Body of pancreas (tissue), 4 donors: ENCODE data around the gene TASOR. TPM values are rescaled to one million over a fixed set of nuclear protein-coding genes. Genes with fewer than 3 reads are reported as not detected.

Source experiments
- ATAC-seq: fragments of 150-250 bp; one replicate; pipeline ENCODE4 v1.9.1; 2016
- DNase-seq, 4 donors: peaks; one replicate each; pipeline ENCODE4 v3.0.0-alpha.2; 2019
- H3K27ac ChIP-seq, 4 donors: fragments of 200-600 bp; sonication (generic); 1 replicate in 3 of 4; 2 replicates in 1 of 4; pipeline versions ENCODE4 v1.5.1 to v1.6.1; 2016 to 2019; ENCODE audit warnings: mild to moderate bottlenecking in 1 of 4, mixed read lengths in 1 of 4, moderate library complexity in 1 of 4
- H3K27me3 ChIP-seq, 2 donors: fragments of 200-600 bp; sonication (generic); one replicate each; pipeline ENCODE4 v1.6.0; 2016; ENCODE audit warnings: mild to moderate bottlenecking in 1 of 2
- H3K36me3 ChIP-seq, 2 donors: fragments of 200-600 bp; sonication (generic); replicated peaks in 1 of 2; 2 replicates each; pipeline ENCODE4 v1.5.1; 2016; ENCODE audit warnings: low read depth in 2 of 2; ENCODE audit not compliant: insufficient read depth in 1 of 2
- H3K4me1 ChIP-seq: fragments of 200-600 bp; sonication (generic); one replicate; pipeline ENCODE4 v1.6.0; 2016
- H3K4me3 ChIP-seq, 2 donors: fragments of 200-600 bp; sonication (generic); 1 replicate in 1 of 2; 2 replicates in 1 of 2; pipeline ENCODE4 v1.5.1; 2016 to 2019
- H3K9me3 ChIP-seq, 3 donors: fragments of 200-600 bp; sonication (generic); 1 replicate in 2 of 3; 2 replicates in 1 of 3; pipeline ENCODE4 v1.5.1; 2016
- POLR2A ChIP-seq, 3 donors: fragments of 450-650 bp; IDR thresholded peaks; one replicate each; pipeline ENCODE4 v1.6.1; 2016; ENCODE audit warnings: antibody characterized with exemption in 3 of 3, mild to moderate bottlenecking in 2 of 3
- WGBS, 2 donors: methylation state at CpG; one replicate each; pipeline ENCODE4 v1.1.5; 2017; 5-methylcytosine and 5-hydroxymethylcytosine counted together
- intact Hi-C: fragments of 100-400 bp; cut with DNase I; formaldehyde crosslinking; loops from one replicate; pipeline ENCODE4 v1.15.1; 2023
- total RNA-seq, 2 donors: library from RNA; depleted of rRNA; stranded (reverse); fragments of >200 nt; gene quantifications; one replicate each; pipeline ENCODE4 v1.1.0, GENCODE V29; 2016
- TF ChIP-seq, protein P1 (sequence below), 7 experiments: fragments of 450-650 bp in 4 of 7; fragments of 200-600 bp in 3 of 7; sonication (generic) in 3 of 7; IDR thresholded peaks; one replicate each; pipeline ENCODE4 v1.5.1; 2016 to 2019; ENCODE audit warnings: antibody characterized with exemption in 7 of 7

Gene TASOR
- total RNA-seq, 2 donors from 2014 or later, result 28.7 to 55.0 TPM

DNA sequence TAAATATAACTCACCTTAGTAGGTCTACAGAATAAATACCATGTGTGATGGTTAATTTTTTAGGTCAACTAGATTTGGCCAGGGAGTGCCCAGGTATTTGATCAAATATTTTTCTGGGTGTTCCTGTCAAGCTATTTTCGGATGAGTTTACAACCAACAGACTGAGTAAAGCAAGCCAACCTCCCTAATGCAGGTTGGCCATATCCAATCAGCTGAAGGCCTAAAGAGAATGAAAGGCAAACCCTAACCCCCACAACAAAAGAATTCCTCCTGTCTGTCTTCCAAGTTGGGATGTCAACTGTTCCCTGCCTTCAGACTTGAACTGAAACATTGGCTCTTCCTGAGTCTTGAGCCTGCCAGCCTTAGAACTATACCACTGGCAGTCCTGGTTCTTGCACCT, 28.6 kb downstream of the TASOR start:
- Histone ChIP-seq H3K36me3 (peaks cover 6 to 8% of the 10 kb centered on the region in 2 donors), H3K9me3 (no peaks in the 10 kb centered on the region), H3K27me3 (no peaks in the 10 kb centered on the region), H3K4me3 (no peak overlapping the region), H3K4me1 (no peaks in the 10 kb centered on the region), H3K27ac (no peak overlapping the region)
- intact Hi-C loops, result no loop called here
- no peak for ATAC-seq
- 87 to 92% methylated on average over 1 of the region's 1 CpG for WGBS, 2 donors
- TF ChIP-seq, protein P1, sequence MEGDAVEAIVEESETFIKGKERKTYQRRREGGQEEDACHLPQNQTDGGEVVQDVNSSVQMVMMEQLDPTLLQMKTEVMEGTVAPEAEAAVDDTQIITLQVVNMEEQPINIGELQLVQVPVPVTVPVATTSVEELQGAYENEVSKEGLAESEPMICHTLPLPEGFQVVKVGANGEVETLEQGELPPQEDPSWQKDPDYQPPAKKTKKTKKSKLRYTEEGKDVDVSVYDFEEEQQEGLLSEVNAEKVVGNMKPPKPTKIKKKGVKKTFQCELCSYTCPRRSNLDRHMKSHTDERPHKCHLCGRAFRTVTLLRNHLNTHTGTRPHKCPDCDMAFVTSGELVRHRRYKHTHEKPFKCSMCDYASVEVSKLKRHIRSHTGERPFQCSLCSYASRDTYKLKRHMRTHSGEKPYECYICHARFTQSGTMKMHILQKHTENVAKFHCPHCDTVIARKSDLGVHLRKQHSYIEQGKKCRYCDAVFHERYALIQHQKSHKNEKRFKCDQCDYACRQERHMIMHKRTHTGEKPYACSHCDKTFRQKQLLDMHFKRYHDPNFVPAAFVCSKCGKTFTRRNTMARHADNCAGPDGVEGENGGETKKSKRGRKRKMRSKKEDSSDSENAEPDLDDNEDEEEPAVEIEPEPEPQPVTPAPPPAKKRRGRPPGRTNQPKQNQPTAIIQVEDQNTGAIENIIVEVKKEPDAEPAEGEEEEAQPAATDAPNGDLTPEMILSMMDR (IDR thresholded peaks at IDR 0.05), result no peak
- TF ChIP-seq POLR2A (IDR thresholded peaks at IDR 0.05), result no peak
- no peak for DNase-seq

DNA sequence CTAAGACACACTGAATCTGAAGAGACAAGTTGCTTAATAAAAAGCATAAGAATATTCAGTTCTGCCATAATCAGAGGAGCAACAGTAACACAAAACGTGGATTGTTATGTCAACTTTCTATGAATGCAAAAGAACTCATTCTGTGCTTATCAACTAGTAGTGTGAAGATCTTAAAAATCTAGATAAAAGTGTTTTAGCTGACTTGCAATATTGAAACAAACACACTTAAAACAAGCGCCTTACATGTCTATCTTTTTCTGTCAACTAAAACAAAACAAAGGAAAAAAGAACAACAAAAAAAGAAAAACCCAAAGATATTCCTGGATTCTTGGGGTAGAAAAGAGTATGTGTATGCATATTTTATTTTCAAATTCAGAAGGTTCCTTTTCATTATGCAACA, 37.7 kb downstream of the TASOR start:
- Histone ChIP-seq H3K4me1 (no peaks in the 10 kb centered on the region), H3K27ac (no peak overlapping the region), H3K4me3 (no peak overlapping the region), H3K9me3 (no peaks in the 10 kb centered on the region), H3K36me3 (peaks cover 7 to 14% of the 10 kb centered on the region in 2 donors), H3K27me3 (no peaks in the 10 kb centered on the region)
- intact Hi-C loops, result no loop called here
- DNase-seq (no peak), ATAC-seq (no peak)
- WGBS, 2 donors, result 78 to 84% methylated on average over 2 of the region's 2 CpGs
- TF ChIP-seq, protein P1 (IDR thresholded peaks at IDR 0.05), result no peak
- TF ChIP-seq POLR2A (IDR thresholded peaks at IDR 0.05), result no peak

DNA sequence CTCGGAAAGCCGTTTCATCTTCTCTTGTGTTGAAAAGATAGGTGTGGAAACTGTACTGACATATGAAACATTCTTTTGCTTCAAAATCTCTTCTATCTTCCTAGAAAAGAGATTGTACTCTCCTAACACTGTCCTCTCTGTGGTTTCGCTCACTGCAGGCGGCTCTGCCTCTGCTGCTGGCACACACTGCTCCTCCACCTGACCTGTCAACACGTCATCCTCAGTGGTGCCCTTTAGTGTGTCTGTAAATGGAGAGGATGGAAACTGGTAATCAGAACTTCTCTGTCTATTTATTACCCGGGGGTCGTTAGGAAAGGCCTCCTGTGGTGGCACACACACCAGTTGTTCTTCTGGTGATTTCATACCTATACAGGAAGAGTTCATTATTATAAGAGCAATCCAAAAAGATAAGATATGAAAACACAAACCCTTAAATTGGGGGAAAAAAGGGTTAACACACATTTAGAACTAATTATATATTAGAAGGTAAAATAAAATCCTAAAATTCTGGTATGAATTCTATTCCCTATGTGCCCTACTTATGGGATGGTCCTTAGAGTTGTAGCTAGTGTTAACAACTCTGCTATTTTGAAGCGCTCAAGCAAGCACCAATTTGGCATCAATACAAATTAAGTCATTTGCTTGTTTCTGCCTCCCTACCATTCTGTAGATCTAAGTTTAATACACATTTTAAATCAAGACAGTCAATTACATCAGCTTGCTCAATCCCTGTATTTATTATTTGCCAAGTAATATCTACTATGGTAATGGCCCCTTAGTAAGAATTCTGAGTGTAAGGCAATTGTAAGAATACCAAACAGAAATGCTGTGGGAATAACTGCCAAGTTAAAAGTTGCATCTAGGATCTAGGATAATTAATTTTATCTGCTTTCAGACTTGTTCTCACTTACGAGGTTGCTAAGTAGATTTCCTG, 49.2 kb downstream of the TASOR start:
- DNase-seq (no peak), ATAC-seq (no peak)
- intact Hi-C loops, result no loop called here
- Histone ChIP-seq H3K36me3 (peaks cover 0 to 9% of the 10 kb centered on the region in 2 donors), H3K4me3 (no peak overlapping the region), H3K27me3 (no peaks in the 10 kb centered on the region), H3K4me1 (peaks cover 16% of the 10 kb centered on the region), H3K27ac (no peak overlapping the region), H3K9me3 (no peaks in the 10 kb centered on the region)
- WGBS, 2 donors, result 86 to 87% methylated on average over 9 of the region's 9 CpGs
- no peak for TF ChIP-seq POLR2A (IDR thresholded peaks at IDR 0.05)
- TF ChIP-seq, protein P1 (IDR thresholded peaks at IDR 0.05), result no peak

Other genes starting within 250 kb of the TASOR start
- 1 to 10 TPM; 4.0 to 4.7 TPM for gene ERC2, start 214.8 kb downstream of the TASOR start, total RNA-seq
- gene CCDC66, start 126.1 kb downstream of the TASOR start, total RNA-seq, result 10 to 100 TPM; 28.0 to 43.8 TPM
- gene ARHGEF3, start 118.7 kb upstream of the TASOR start, total RNA-seq, result 10 to 100 TPM; 27.4 to 38.7 TPM